Measurements from ENCODE around the gene ACBD3.

DNA sequence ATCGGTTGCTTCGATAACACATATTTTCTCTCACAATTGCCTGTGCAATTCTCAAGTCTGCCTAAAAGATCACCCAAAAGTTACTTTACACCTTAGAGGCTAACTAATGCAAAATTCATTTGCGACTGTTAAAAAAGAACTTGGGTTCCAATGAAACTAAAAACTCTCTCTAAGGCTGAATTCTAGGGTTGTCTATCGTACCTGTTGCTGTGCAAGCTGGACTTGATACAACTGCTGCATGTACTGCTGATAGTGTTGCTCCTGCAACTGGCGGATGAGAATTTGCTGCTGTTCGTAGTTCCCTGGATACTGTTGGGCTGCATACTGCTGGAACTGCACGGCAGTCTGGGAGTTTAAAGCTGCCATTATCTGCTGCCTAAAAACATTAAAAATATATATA, 27.6 kb downstream of the ACBD3 start:
- TF ChIP-seq, protein P1, sequence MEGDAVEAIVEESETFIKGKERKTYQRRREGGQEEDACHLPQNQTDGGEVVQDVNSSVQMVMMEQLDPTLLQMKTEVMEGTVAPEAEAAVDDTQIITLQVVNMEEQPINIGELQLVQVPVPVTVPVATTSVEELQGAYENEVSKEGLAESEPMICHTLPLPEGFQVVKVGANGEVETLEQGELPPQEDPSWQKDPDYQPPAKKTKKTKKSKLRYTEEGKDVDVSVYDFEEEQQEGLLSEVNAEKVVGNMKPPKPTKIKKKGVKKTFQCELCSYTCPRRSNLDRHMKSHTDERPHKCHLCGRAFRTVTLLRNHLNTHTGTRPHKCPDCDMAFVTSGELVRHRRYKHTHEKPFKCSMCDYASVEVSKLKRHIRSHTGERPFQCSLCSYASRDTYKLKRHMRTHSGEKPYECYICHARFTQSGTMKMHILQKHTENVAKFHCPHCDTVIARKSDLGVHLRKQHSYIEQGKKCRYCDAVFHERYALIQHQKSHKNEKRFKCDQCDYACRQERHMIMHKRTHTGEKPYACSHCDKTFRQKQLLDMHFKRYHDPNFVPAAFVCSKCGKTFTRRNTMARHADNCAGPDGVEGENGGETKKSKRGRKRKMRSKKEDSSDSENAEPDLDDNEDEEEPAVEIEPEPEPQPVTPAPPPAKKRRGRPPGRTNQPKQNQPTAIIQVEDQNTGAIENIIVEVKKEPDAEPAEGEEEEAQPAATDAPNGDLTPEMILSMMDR (IDR thresholded peaks at IDR 0.05; ENCODE audit: low read depth, low read length, poor library complexity, severe bottlenecking) = no peak
- no peak for TF ChIP-seq EZH2phosphoT487 (IDR thresholded peaks at IDR 0.05; ENCODE audit: borderline replicate concordance, low read length)

Measured in DOHH2 (cell line).